Parathyroid adenoma (tissue), 2 donors: ENCODE data around the gene KRTAP4-1.

Experiments used
- H2AFZ ChIP-seq: fragments of 300-600 bp; sonication (generic); one replicate; pipeline ENCODE4 v1.7.0; 2017; ENCODE audit warnings: antibody characterized with exemption, mild to moderate bottlenecking
- H3K27ac ChIP-seq: fragments of 300-600 bp; sonication (generic); one replicate; pipeline ENCODE4 v1.7.0; 2017
- H3K27me3 ChIP-seq: fragments of 300-600 bp; sonication (generic); one replicate; pipeline ENCODE4 v1.7.0; 2017; ENCODE audit warnings: low read length; ENCODE audit not compliant: control insufficient read depth, insufficient read depth
- H3K36me3 ChIP-seq: fragments of 300-600 bp; sonication (generic); one replicate; pipeline ENCODE4 v1.7.0; 2017; ENCODE audit warnings: low read length; ENCODE audit not compliant: control insufficient read depth, insufficient read depth
- H3K4me1 ChIP-seq: fragments of 300-600 bp; sonication (generic); one replicate; pipeline ENCODE4 v1.7.0; 2017; ENCODE audit warnings: control low read depth
- H3K4me2 ChIP-seq: fragments of 300-600 bp; sonication (generic); one replicate; pipeline ENCODE4 v1.7.0; 2017; ENCODE audit warnings: low read length
- H3K4me3 ChIP-seq: fragments of 300-600 bp; sonication (generic); one replicate; pipeline ENCODE4 v1.7.0; 2017; ENCODE audit warnings: low read depth, low read length
- H3K79me2 ChIP-seq: fragments of 300-600 bp; sonication (generic); one replicate; pipeline ENCODE4 v1.7.0; 2017; ENCODE audit warnings: control low read depth
- H3K9ac ChIP-seq: fragments of 300-600 bp; sonication (generic); one replicate; pipeline ENCODE4 v1.7.0; 2017; ENCODE audit warnings: mild to moderate bottlenecking
- H3K9me3 ChIP-seq: fragments of 300-600 bp; sonication (generic); one replicate; pipeline ENCODE4 v1.7.0; 2017; ENCODE audit warnings: low read length; ENCODE audit not compliant: control insufficient read depth
- TF ChIP-seq, protein P1 (sequence below): fragments of 300-600 bp; sonication (generic); IDR thresholded peaks from one replicate; pipeline ENCODE4 v1.7.0; 2017; ENCODE audit warnings: antibody characterized with exemption, mild to moderate bottlenecking
- donor health status: primary hyperparathyroidism.

KRTAP4-1 gene

DNA sequence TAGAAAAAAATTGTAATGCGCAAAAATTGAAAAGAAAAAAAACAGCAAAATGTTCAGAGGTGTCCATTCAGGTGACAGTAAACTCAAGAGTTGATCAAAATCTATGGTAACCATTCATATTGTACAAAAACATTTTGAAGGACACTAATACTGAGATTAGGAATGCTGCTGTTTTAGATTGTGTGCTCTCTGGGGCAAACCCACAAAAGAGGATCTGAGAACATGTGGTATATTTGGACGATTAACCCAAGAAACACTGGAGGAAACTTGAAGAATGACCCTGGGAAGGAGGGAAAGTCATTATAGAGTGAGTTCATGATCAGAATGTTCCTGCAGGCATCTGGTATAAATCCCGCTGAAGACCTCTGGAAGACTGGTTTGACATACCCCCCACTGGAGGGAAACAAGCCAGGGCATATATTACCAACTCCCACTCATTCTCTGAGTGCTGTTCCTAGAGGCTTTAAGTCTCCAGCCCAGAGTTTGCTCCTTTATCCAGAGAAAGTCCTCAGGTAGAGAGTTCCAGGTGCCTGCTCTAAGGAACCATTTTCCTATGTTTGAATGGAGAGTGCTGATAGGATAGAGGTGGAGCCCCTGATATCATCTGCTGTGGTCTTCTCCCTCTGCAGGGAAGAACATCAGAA lies 7.8 kb downstream of the KRTAP4-1 start:
- Histone ChIP-seq H3K4me1 (no peaks in the 10 kb centered on the region), H3K36me3 (no peaks in the 10 kb centered on the region), H3K79me2 (no peaks in the 10 kb centered on the region), H3K4me3 (no peak overlapping the region), H3K27ac (no peak overlapping the region), H3K9ac (no peak overlapping the region), H3K27me3 (no peaks in the 10 kb centered on the region), H3K9me3 (no peaks in the 10 kb centered on the region), H2AFZ (no peak overlapping the region), H3K4me2 (no peak overlapping the region)
- TF ChIP-seq, protein P1, sequence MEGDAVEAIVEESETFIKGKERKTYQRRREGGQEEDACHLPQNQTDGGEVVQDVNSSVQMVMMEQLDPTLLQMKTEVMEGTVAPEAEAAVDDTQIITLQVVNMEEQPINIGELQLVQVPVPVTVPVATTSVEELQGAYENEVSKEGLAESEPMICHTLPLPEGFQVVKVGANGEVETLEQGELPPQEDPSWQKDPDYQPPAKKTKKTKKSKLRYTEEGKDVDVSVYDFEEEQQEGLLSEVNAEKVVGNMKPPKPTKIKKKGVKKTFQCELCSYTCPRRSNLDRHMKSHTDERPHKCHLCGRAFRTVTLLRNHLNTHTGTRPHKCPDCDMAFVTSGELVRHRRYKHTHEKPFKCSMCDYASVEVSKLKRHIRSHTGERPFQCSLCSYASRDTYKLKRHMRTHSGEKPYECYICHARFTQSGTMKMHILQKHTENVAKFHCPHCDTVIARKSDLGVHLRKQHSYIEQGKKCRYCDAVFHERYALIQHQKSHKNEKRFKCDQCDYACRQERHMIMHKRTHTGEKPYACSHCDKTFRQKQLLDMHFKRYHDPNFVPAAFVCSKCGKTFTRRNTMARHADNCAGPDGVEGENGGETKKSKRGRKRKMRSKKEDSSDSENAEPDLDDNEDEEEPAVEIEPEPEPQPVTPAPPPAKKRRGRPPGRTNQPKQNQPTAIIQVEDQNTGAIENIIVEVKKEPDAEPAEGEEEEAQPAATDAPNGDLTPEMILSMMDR, result no peak

DNA sequence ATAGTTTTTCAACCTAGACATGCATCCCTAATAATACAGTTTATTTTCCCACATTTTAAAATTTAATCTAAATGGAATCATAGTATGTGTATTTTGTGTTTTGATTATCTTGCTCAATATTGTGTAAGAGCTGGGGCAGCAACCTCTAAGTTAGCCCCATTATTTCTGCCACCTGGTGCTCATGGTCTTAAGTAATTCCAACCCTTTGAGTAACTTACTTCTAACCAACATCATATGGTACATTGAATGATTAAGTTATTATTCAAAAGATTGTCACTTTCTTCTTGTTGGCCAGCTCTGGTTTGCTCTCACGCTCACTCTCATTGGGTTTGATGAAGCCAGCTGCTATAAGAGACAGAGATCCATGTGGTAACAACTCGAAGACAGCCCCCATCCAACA lies 12.8 kb downstream of the KRTAP4-1 start:
- H3K9me3 ChIP-seq, result no peaks in the 10 kb centered on the region

DNA sequence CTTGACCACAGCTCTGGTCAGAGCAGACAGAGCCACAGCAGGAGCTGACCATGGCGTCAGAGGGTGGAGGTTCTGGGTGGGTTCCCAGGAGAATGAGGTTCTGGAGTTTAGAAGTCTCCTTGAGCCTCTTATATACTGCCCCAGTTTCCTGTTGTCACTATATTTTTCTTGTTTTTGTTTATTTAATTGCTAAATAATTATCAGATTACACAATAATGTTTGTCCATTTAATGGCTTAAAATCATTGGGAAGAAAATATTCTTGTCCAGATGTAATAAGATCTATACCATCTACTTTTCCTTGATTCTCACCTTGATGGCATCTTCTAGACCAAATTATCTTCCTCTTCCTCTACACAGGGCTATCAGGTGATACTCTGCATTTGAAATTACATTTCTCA lies 16.6 kb downstream of the KRTAP4-1 start, which contains the start of gene KRTAP4-3:
Gene KRTAP4-3 (minus strand): TSS at position 101 of the 400 bp plus-strand sequence. CDS start 49 bp downstream, at position 52.
- no peak within 1 kb of the TSS for H3K27ac ChIP-seq
- H3K27me3 ChIP-seq, result no peaks in the 10 kb centered on the region
- H3K36me3 ChIP-seq, result no peaks in the 10 kb centered on the region
- no peaks in the 10 kb centered on the region for H3K4me1 ChIP-seq
- H2AFZ ChIP-seq, result no peak within 1 kb of the TSS
- H3K79me2 ChIP-seq, result no peaks in the 10 kb centered on the region
- no peaks in the 10 kb centered on the region for H3K9me3 ChIP-seq
- no peak within 1 kb of the TSS for H3K9ac ChIP-seq
- no peak within 1 kb of the TSS for H3K4me3 ChIP-seq
- TF ChIP-seq, protein P1, result no peak
- H3K4me2 ChIP-seq, result no peak within 1 kb of the TSS

More for the DNA sequence above, 12.8 kb downstream of the KRTAP4-1 start:
- H3K9ac ChIP-seq, result no peak overlapping the region
- TF ChIP-seq, protein P1, result no peak
- H3K4me3 ChIP-seq, result no peak overlapping the region
- H3K79me2 ChIP-seq, result no peaks in the 10 kb centered on the region
- H3K27me3 ChIP-seq, result no peaks in the 10 kb centered on the region
- no peak overlapping the region for H3K27ac ChIP-seq
- H3K4me2 ChIP-seq, result no peak overlapping the region
- no peak overlapping the region for H2AFZ ChIP-seq
- no peaks in the 10 kb centered on the region for H3K36me3 ChIP-seq
- no peaks in the 10 kb centered on the region for H3K4me1 ChIP-seq

DNA sequence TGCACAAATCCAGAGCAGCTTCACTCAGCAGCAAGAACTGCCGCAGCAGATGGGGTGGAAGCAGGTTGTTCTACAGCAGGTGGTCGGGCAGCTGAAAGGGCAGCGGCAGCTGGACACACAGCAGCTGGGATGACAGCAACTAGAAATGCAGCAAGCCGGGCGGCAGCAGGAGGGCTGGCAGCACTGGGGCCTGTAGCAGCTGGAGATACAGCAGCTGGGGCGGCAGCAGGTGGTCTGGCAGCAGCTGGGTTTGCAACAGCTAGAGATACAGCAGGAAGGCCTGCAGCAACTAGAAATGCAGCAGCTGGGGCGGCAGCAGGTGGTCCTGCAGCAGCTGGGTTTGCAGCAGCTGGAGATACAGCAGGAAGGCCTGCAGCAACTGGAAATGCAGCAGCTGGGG lies 17.1 kb downstream of the KRTAP4-1 start:
- no peaks in the 10 kb centered on the region for H3K36me3 ChIP-seq
- H3K9me3 ChIP-seq, result no peaks in the 10 kb centered on the region
- TF ChIP-seq, protein P1, result no peak
- no peak overlapping the region for H3K4me3 ChIP-seq
- no peaks in the 10 kb centered on the region for H3K4me1 ChIP-seq
- H3K9ac ChIP-seq, result no peak overlapping the region
- H3K79me2 ChIP-seq, result no peaks in the 10 kb centered on the region
- H3K27me3 ChIP-seq, result no peaks in the 10 kb centered on the region
- no peak overlapping the region for H3K27ac ChIP-seq
- H2AFZ ChIP-seq, result no peak overlapping the region
- no peak overlapping the region for H3K4me2 ChIP-seq

DNA sequence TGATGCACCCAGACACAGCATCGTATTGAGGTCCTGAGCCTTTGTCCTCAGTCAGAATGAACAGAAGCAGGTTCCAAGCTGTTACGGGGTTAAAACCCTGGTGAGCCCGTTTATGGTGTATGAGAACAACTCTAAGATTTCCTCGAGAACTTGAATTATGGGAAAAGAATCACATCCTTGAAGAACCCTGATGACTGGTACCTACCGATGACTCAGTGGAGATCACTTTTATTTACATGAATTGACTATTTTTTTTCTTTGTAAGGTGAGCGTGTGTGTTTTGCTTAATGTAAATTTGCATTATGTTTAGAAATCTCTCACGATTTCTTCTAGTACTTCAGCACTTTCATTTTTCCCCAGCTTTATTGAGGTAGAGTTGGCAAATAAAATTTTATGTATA lies 20.9 kb downstream of the KRTAP4-1 start:
- Histone ChIP-seq H3K79me2 (no peaks in the 10 kb centered on the region), H3K36me3 (no peaks in the 10 kb centered on the region), H3K27ac (no peak overlapping the region), H3K9ac (no peak overlapping the region), H3K27me3 (no peaks in the 10 kb centered on the region), H3K4me2 (no peak overlapping the region), H2AFZ (no peak overlapping the region), H3K4me1 (no peaks in the 10 kb centered on the region), H3K9me3 (no peaks in the 10 kb centered on the region), H3K4me3 (no peak overlapping the region)
- TF ChIP-seq, protein P1, result no peak
